AG09319 (cell line): Measurements from ENCODE around the gene C1QB.
"Not testable (repeated sequence)": the region's sequence is repeated elsewhere in the genome, so short reads cannot be mapped to it uniquely, and the experiment has no call there.

ENCODE experiments used
- DNase-seq: peaks from one replicate; pipeline ENCODE4 v3.0.0-alpha.2; 2010; ENCODE audit warnings: low read depth; ENCODE audit errors: extremely low read depth
- TF ChIP-seq, protein P1 (sequence below): IDR thresholded peaks from 2 replicates; pipeline ENCODE4 v1.5.1; 2011; ENCODE audit warnings: low read depth, mild to moderate bottlenecking, inconsistent platforms, low read length, moderate library complexity

The C1QB gene

DNA sequence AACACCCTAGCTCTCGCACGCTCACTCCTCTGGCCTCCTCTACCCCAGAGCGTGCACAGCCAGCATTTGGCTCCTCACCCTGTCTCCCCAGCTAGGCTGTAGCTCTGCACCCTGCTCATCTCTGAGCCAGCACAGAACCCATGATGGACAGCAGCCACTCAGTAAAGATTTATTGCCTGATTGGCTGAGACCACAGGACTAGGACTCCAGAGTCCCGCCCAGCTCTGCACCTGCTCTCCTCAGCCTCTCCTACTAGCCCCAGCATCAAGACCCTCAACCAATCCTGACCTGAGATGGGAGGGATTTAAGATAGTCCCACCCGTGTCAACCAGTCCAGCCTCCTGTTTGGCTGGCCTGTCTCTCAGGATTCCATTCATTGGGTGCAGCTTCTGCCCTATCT, 9.3 kb downstream of the C1QB start:
- DNase-seq = no peak

DNA sequence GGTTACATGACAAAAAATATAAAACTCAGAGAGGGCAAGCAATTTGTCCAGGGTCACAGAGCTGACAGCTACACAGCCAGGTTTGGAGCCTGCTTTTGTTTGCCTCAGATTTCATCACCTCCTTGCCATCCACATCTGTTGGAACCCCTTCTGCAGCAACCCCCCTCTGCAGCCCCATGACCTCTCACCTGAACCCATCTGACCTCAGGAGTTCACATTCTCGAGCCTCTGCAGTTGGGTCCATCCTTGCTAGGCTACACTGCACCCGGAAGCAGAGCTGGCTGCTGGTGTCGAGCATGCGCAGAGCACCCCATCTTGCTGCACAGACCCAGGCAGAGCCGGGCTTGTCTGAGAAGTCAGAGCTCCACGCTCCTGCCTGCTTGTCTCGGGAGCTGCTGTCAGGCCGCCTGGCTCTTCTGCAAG, 10.0 kb downstream of the C1QB start:
- no peak for DNase-seq
- TF ChIP-seq, protein P1, sequence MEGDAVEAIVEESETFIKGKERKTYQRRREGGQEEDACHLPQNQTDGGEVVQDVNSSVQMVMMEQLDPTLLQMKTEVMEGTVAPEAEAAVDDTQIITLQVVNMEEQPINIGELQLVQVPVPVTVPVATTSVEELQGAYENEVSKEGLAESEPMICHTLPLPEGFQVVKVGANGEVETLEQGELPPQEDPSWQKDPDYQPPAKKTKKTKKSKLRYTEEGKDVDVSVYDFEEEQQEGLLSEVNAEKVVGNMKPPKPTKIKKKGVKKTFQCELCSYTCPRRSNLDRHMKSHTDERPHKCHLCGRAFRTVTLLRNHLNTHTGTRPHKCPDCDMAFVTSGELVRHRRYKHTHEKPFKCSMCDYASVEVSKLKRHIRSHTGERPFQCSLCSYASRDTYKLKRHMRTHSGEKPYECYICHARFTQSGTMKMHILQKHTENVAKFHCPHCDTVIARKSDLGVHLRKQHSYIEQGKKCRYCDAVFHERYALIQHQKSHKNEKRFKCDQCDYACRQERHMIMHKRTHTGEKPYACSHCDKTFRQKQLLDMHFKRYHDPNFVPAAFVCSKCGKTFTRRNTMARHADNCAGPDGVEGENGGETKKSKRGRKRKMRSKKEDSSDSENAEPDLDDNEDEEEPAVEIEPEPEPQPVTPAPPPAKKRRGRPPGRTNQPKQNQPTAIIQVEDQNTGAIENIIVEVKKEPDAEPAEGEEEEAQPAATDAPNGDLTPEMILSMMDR = no peak

More for the DNA sequence above, 9.3 kb downstream of the C1QB start:
- TF ChIP-seq, protein P1 = no peak

- no peak for DNase-seq
- TF ChIP-seq, protein P1 = peak; percentile 24
Observed at GRCh38 chr1:22665752-22666151, 12.7 kb downstream of the C1QB start.

DNA sequence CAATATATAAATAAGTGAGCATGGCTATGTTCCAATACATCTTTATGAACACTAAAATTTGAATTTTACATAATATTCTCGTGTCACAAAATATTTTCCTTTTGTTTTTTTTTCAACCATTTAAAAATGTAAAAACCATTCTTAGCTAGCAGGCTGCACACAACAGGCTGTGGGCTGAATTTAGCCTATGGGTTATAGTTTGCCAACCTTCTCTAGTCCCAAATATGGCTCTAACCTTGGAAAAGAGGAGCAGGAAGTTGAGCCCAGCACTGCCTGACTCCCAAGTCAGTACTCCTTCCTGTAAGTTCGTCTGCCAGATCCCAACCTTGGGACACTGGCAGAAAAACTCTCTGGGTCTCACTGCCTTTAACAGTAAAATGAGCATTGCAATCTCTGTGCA, 13.4 kb downstream of the C1QB start:
- TF ChIP-seq, protein P1 = no peak
- no peak for DNase-seq

- DNase-seq = not testable (repeated sequence)
Observed at GRCh38 chr1:22668840-22669239, 15.8 kb downstream of the C1QB start.

DNA sequence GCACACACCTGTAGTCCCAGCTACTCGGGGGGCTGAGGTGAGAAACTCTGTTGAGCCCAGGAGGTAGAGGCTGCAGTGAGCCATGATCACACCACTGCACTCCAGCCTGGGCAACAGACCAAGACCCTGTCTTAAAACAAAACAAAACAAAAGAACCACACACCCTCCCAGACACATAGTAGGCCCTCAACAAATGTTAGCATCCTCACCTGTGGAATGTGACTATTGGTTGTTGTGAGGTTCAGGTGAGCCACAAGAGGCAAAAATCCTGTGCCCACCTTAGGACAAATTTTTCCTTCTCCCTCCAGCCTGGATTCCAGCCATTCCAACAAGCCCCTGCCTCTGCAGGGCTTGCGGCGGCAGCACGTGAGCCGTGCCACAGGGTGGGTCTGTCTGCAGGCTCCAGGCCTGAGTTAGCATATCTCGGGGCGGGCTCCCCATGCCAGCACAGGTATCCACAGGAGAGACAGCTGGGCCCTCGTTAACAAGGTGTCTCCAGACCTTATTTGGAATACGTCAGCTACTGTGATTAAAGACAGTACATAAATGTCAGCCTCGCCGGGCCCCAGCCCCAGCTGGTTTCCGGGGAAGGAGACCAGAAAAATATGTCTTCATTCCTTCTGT, 17.4 kb downstream of the C1QB start:
- DNase-seq = no peak

DNA sequence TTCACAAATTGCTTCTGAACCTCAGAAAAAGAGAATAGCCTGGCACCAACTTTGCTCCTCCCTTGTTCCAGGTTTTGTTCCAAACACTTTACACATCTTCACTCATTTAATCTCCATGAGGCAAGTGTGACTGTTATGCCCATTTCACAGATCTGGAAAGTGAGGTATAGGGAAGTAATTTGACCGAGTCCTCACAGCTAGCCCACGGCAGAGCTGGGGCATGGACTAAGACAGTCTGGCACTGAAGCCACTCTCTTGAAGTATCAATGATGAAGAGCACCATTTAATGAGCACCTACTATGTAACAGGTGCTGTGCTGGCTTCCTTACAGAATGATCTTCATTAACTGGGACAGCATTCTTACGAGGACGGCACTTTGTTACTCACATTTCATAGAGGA, 19.0 kb downstream of the C1QB start:
- no peak for DNase-seq
- TF ChIP-seq, protein P1 = no peak

More for the DNA sequence above, 17.4 kb downstream of the C1QB start:
- TF ChIP-seq, protein P1 = no peak
